HepG2 (cell line): ENCODE measurements around the gene FAAH2. TPM values are rescaled to one million over a fixed set of nuclear protein-coding genes. Genes with fewer than 3 reads are reported as not detected.

Experiments used
- ATAC-seq: fragments of 200-7000 bp; cut with Tn5 transposase; 3 replicates; pipeline ENCODE4 v1.9.1; 2020; ENCODE audit warnings: mild to moderate bottlenecking, moderate library complexity
- BruUV-seq: library from RNA; stranded (reverse); fragments of 400-500 nt; replicated peaks from 2 replicates; lab custom pipeline; 2021; lab: Mats Ljungman, UMichigan
- CTCF ChIA-PET: fragments of 300-600 bp; formaldehyde crosslinking; extraction: SDS; loops from one replicate; lab custom pipeline; 2021; ENCODE audit warnings: low total read pairs, inconsistent platforms, low intra/inter-chr PET ratio; lab: Yijun Ruan, JAX
- POLR2A ChIA-PET: fragments of 350-600 bp; sonication (Branson Sonifier 250); formaldehyde crosslinking; loops from one replicate; lab custom pipeline; 2020; ENCODE audit warnings: antibody characterized with exemption, inconsistent platforms; lab: Yijun Ruan, JAX
- DNase-seq: peaks from one replicate; pipeline ENCODE4 v3.0.0-alpha.2; 2015; ENCODE audit warnings: low spot score
- FAIRE-seq: peaks from 3 replicates; lab custom pipeline; 2011; peaks lifted over from hg19 to GRCh38; lab: Jason Lieb, UNC
- H2AFZ ChIP-seq: one replicate; pipeline ENCODE4 v1.6.1; 2011; ENCODE audit warnings: low read length, inconsistent platforms
- H3K27ac ChIP-seq: fragments of 300-600 bp; 3 replicates; pipeline ENCODE4 v1.8.0; 2011; ENCODE audit warnings: mixed run types, mild to moderate bottlenecking, mixed read lengths, low read length, inconsistent platforms; ENCODE audit not compliant: insufficient read depth; ENCODE audit errors: extremely low read length
- H3K27me3 ChIP-seq, 2 experiments: fragments of 200-600 bp in 1 of 2; 2 replicates in 1 of 2; 3 replicates in 1 of 2; pipeline versions ENCODE4 v1.6.0 to v1.8.0; 2011; ENCODE audit warnings: low read length in 2 of 2, mild to moderate bottlenecking in 2 of 2, moderate library complexity in 2 of 2, inconsistent platforms in 1 of 2; ENCODE audit not compliant: insufficient read depth in 2 of 2, control insufficient read depth in 1 of 2
- H3K36me3 ChIP-seq, 2 experiments: fragments of 200-600 bp in 1 of 2; replicated peaks in 1 of 2; 2 replicates in 1 of 2; 3 replicates in 1 of 2; pipeline versions ENCODE4 v1.5.1 to v1.8.0; 2011; ENCODE audit warnings: low read length in 2 of 2, inconsistent platforms in 1 of 2; ENCODE audit not compliant: insufficient read depth in 2 of 2, control insufficient read depth in 1 of 2
- H3K4me1 ChIP-seq: 2 replicates; pipeline ENCODE4 v1.5.1; 2012; ENCODE audit warnings: low read length, inconsistent platforms; ENCODE audit not compliant: insufficient read depth
- H3K4me2 ChIP-seq: 2 replicates; pipeline ENCODE4 v1.6.0; 2011; ENCODE audit warnings: low read depth, low read length, inconsistent platforms
- H3K4me3 ChIP-seq, 3 experiments: fragments of 200-600 bp in 1 of 3; sonication (generic), shearing (Covaris generic) in 1 of 3; replicated peaks in 1 of 3; 2 replicates each; pipeline ENCODE4 v1.5.1; 2011 to 2016; ENCODE audit warnings: low read length in 3 of 3, inconsistent platforms in 2 of 3, low read depth in 2 of 3, mild to moderate bottlenecking in 2 of 3, control low read depth in 1 of 3, mixed read lengths in 1 of 3; ENCODE audit not compliant: insufficient read depth in 1 of 3
- H3K79me2 ChIP-seq: one replicate; pipeline ENCODE4 v1.6.1; 2011; ENCODE audit warnings: low read length, inconsistent platforms; ENCODE audit not compliant: insufficient read depth
- H3K9ac ChIP-seq: 2 replicates; pipeline ENCODE4 v1.6.0; 2011; ENCODE audit warnings: mild to moderate bottlenecking, low read depth, low read length, inconsistent platforms; ENCODE audit not compliant: insufficient read depth
- H3K9me3 ChIP-seq: 2 replicates; pipeline ENCODE4 v1.5.1; 2012; ENCODE audit warnings: mild to moderate bottlenecking, low read length
- H4K20me1 ChIP-seq: 2 replicates; pipeline ENCODE4 v1.6.0; 2011; ENCODE audit warnings: inconsistent platforms, mild to moderate bottlenecking, low read length, moderate library complexity; ENCODE audit not compliant: insufficient read depth
- ADNP ChIP-seq: sonication (generic); formaldehyde crosslinking; IDR thresholded peaks from 2 replicates; pipeline ENCODE4 v1.4.0; 2020; ENCODE audit warnings: missing genetic modification reagents
- CHD2 ChIP-seq: IDR thresholded peaks from 2 replicates; pipeline ENCODE4 v1.6.1; 2011; ENCODE audit warnings: low read depth, low read length, improper control_type of control experiment
- CSRNP1 ChIP-seq: sonication (generic); formaldehyde crosslinking; IDR thresholded peaks from 2 replicates; pipeline ENCODE4 v1.8.1; 2023; ENCODE audit warnings: mild to moderate bottlenecking, missing genetic modification reagents
- HNF1A ChIP-seq, 2 experiments: sonication (generic) in 1 of 2; formaldehyde crosslinking in 1 of 2; IDR thresholded peaks; 2 replicates each; pipeline versions ENCODE4 v1.4.0 to v1.6.1; 2016 to 2020; ENCODE audit warnings: borderline replicate concordance in 1 of 2, low read depth in 1 of 2, mild to moderate bottlenecking in 1 of 2, missing genetic modification reagents in 1 of 2
- IKZF5 ChIP-seq: IDR thresholded peaks from 2 replicates; pipeline ENCODE4 v1.6.1; 2018; ENCODE audit warnings: missing genetic modification reagents, mild to moderate bottlenecking, missing compliant biosample characterization
- PAXIP1 ChIP-seq: sonication (generic); formaldehyde crosslinking; conservative IDR thresholded peaks from 2 replicates; pipeline ENCODE4 v1.4.0; 2020; ENCODE audit warnings: mild to moderate bottlenecking, missing genetic modification reagents, moderate library complexity
- POLR2AphosphoS2 ChIP-seq: IDR thresholded peaks from 2 replicates; pipeline ENCODE4 v1.6.1; 2011; ENCODE audit warnings: low read depth, low read length, improper control_type of control experiment
- SMAD3 ChIP-seq: sonication (generic); formaldehyde crosslinking; IDR thresholded peaks from 2 replicates; pipeline ENCODE4 v1.4.0; 2020; ENCODE audit warnings: missing genetic modification reagents
- ZNF3 ChIP-seq: IDR thresholded peaks from 2 replicates; pipeline ENCODE4 v1.7.0; 2017; ENCODE audit warnings: inconsistent platforms
- WGBS: methylation state at CpG from one replicate; pipeline ENCODE4 v1.1.6; 2017; ENCODE audit warnings: low lambda C conversion rate; 5-methylcytosine and 5-hydroxymethylcytosine counted together
- in situ Hi-C: cut with HindIII; loops from 2 replicates; pipeline ENCODE4 v1.10.0; 2017; ENCODE audit warnings: low pct_unique_long_range_greater_than_20kb; ENCODE audit not compliant: extremely low pct_ligation_motif_present
- intact Hi-C: fragments of 100-400 bp; cut with micrococcal nuclease; formaldehyde crosslinking; loops from one replicate; pipeline ENCODE4 v1.10.0; 2022; ENCODE audit not compliant: unreplicated experiment
- polyA plus RNA-seq, 8 experiments: library from polyadenylated mRNA; depleted of rRNA in 3 of 8; stranded (reverse) in 7 of 8; unstranded in 1 of 8; fragments of >200 nt; fragmentation: Illumina TruSeq in 4 of 8; extraction: Trizol in 4 of 8; gene quantifications; 2 replicates each; pipeline versions ENCODE4 v1.2.1 to v1.2.3, GENCODE V29; 2011 to 2016; ENCODE audit warnings: low read depth in 4 of 8, missing spikeins in 1 of 8, mixed read lengths in 1 of 8; ENCODE audit not compliant: insufficient read depth in 1 of 8
- total RNA-seq, 5 experiments: library from RNA; depleted of rRNA; stranded (reverse); fragments of >200 nt; fragmentation: Illumina TruSeq; extraction: Trizol; gene quantifications; 2 replicates each; pipeline ENCODE4 v1.2.3, GENCODE V29; 2016; ENCODE audit warnings: low read depth in 1 of 5

Gene FAAH2
- total and polyA plus RNA-seq, 2 of the 13 experiments (the other 11 are each of a cell fraction or from before 2014, with no cell fraction given), result 1.6 to 3.3 TPM

- Histone ChIP-seq H3K27ac (no peak overlapping the region), H4K20me1 (no peaks in the 10 kb centered on the region), H3K27me3 (no peaks in the 10 kb centered on the region), H3K9me3 (no peaks in the 10 kb centered on the region), H3K4me2 (no peak overlapping the region), H3K36me3 (no peaks in the 10 kb centered on the region), H3K4me3 (no peak overlapping the region), H3K4me1 (no peaks in the 10 kb centered on the region), H2AFZ (no peak overlapping the region), H3K79me2 (no peaks in the 10 kb centered on the region), H3K9ac (no peak overlapping the region)
- FAIRE-seq (no peak), ATAC-seq (no peak), DNase-seq (no peak)
- no TSS peak for BruUV-seq
- intact Hi-C loops, result no loop called here
- TF ChIP-seq ZNF3 (CRISPR knock-in tag), result no peak
- TF ChIP-seq CHD2, result no peak
- no peak for TF ChIP-seq CSRNP1 (CRISPR knock-in tag)
- no peak for TF ChIP-seq IKZF5 (CRISPR knock-in tag)
- TF ChIP-seq SMAD3, result no peak
- no peak for TF ChIP-seq ADNP (CRISPR knock-in tag)
- TF ChIP-seq POLR2AphosphoS2, result no peak
- no peak for TF ChIP-seq HNF1A (IDR thresholded peaks at IDR 0.05; ENCODE audit: low read depth)
- no peak for TF ChIP-seq HNF1A (CRISPR knock-in tag; IDR thresholded peaks at IDR 0.05; ENCODE audit: borderline replicate concordance)
- no peak for TF ChIP-seq PAXIP1 (CRISPR knock-in tag)
- in situ Hi-C loops, result no loop called here
- ChIA-PET POLR2A (no interaction called here), CTCF (no interaction called here)
- WGBS, result 0% methylated on average over 1 of the region's 4 CpGs
Measured at GRCh38 chrX:57417827-57418226, 131.3 kb downstream of the FAAH2 start.
